ENCODE measurements around the gene PROZ.

PROZ gene

DNA sequence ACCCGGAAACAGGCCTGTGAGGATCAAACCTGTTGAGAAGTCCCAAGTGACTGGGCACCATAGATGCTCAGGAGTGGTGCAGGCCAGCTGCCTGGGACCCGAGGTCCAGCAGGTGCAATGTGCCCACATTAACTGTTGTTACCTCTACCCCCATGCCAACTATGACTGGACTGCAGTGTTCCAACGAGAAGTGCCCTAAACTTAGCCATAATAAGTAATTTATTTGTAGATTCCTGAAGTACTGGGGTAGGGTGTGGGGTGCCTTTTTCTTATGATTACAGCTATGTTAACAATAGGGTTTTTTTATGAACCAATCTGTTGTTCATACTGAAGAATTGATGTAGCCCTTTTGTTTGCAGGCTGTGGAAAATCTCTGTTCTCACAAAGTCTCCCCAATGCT lies 60.1 kb downstream of the PROZ start:
- no peak overlapping the region for H3K4me3 ChIP-seq (ENCODE audit: low read depth, low read length)
- DNase-seq (ENCODE audit: low read depth), result no peak

DNA sequence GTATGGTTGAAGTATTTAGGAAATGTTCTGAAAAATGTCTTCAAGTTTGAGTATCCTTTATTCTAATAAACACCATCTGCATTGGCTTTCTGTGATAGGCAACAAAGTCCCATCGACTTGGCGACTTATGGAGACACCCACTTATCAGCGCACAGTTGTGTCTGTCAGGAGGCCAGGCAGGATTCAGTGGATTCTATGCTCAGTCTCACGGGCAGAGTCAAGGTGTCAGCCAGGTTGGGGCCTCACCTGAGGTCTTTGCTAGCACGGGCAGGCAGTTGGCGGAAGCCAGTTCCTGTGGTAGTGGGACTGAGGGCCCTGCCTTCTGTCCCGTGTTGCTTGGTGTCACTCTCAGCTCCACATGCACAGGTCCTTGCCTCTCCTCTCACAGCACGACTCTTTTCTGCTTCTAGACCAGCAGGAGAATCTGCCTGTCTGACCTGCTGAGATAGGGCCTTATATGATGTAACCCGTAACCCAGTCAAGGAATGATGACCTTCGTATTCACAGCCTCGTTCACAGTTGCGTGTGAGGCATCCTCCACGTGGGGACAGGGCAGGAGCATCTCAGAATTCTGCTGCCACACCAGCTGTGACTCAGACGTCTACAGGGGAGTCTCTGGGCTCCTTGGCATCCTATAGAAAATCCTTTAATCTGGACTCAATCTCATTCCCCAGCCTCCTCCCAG lies 61.0 kb downstream of the PROZ start:
- DNase-seq (ENCODE audit: low read depth), result no peak
- no peak overlapping the region for H3K4me3 ChIP-seq (ENCODE audit: low read depth, low read length)

DNA sequence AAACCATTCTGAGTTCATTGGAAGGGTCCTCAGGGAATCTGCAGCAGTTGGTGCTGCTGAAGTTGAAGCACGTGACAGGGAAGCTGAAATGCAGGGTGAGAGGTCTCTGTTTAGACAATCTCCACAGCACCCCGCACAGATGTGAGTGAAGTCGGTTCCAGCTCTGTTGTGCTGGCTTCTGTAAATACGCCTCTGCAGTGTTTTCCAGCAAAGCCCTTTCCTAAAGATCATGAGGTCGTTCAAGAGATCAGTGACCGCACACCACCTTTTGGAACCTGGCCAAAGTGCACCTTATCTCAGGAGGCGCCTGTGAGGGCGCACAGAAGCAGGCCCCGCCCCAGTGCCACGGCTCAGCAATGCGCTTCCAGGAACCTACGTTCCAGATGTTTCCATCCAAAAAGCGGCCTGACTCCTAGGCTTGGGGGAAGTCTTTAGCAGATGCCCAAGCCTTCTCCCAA lies 61.7 kb downstream of the PROZ start:
- DNase-seq (ENCODE audit: low read depth), result no peak
- H3K4me3 ChIP-seq (ENCODE audit: low read depth, low read length), result no peak overlapping the region

DNA sequence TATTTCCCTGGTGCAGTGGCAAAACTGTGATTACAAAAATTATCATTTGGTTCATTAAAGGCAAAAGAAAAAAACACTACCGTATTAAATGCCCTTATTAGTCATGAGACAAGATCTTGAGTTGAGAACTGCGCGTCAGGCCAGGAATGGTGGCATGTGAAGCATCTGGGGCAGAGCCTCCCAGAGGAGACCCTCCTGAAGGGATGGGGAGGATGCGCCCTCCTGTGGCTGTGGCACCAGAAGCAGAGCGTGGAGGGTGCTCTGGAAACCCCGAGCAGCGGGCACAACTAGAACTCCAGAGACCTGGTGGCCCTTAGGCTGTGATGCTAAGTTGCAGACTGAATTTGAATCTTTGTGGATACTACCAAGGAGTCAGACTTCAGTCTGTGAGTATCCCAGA lies 62.4 kb downstream of the PROZ start:
- DNase-seq (ENCODE audit: low read depth), result no peak
- H3K4me3 ChIP-seq (ENCODE audit: low read depth, low read length), result no peak overlapping the region
